Bronchial epithelial cell (primary cell): Measurements from ENCODE around the gene NPR3. TPM values are rescaled to one million over a fixed set of nuclear protein-coding genes. Genes with fewer than 3 reads are reported as not detected.

ENCODE experiments used
- DNase-seq: peaks from one replicate; pipeline ENCODE4 v3.0.0-alpha.2; 2010; ENCODE audit warnings: low read depth
- FAIRE-seq: peaks from 2 replicates; lab custom pipeline; 2011; peaks lifted over from hg19 to GRCh38; lab: Jason Lieb, UNC
- H3K27me3 ChIP-seq: 2 replicates; pipeline ENCODE4 v1.5.1; 2011; ENCODE audit warnings: low read length; ENCODE audit not compliant: control insufficient read depth, insufficient read depth
- H3K36me3 ChIP-seq: 2 replicates; pipeline ENCODE4 v1.5.1; 2011; ENCODE audit warnings: low read length; ENCODE audit not compliant: control insufficient read depth, insufficient read depth
- H3K4me3 ChIP-seq: 2 replicates; pipeline ENCODE4 v1.5.1; 2011; ENCODE audit warnings: mild to moderate bottlenecking, low read depth, low read length, control low read depth
- CTCF ChIP-seq: IDR thresholded peaks from 2 replicates; pipeline ENCODE4 v1.5.1; 2011; ENCODE audit warnings: mild to moderate bottlenecking, moderate library complexity, low read length, control low read depth, inconsistent platforms; ENCODE audit not compliant: insufficient read depth, severe bottlenecking
- total RNA-seq: library from RNA; depleted of rRNA; stranded (reverse); fragments of >200 nt; gene quantifications from 2 replicates; pipeline ENCODE4 v1.2.1, GENCODE V29; 2014

Gene NPR3
- total RNA-seq, 1 donor from 2014 or later, result 17.1 TPM

DNA sequence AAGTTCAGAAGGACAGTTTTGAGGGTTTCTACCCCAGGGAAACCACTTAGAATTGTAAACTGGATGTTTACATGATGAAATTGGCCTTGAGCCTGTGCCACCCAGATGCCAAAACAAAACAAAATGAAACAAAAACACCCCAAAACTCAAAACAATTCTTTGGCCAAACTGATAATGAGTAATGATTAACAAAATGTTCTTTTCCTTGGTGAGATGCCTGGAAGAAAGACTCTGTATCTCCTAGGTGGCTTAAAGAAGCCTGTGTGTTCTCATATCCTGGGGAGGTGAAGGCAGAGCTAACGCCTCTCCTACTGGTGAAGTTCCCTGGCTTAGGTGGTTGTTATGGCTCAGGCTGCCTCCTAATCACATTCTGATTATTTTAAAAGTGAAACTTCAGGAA is 120.5 kb downstream of the NPR3 start:
- DNase-seq, result no peak
- TF ChIP-seq CTCF, result no peak
- no peak for FAIRE-seq
- Histone ChIP-seq H3K36me3 (no peaks in the 10 kb centered on the region), H3K4me3 (no peak overlapping the region), H3K27me3 (no peaks in the 10 kb centered on the region)

DNA sequence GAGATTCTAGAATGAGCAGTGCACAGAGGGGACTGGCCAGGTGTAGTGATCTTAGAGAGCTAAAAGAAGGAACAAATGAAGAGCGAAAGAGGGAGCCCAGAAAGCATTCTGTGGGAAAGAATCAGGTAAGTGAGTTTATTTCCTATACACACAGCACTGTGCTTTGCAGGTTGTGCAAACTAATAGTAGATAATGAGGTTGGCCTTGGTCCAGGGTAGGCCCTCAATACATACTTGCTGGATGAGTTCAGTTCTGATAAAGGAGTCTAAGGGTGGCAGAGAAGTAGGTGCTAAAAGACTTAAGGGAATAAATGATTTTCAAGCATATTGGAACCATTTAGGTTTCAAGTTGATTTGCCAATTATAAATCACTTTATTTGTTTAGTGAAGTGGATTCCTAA is 122.0 kb downstream of the NPR3 start:
- Histone ChIP-seq H3K27me3 (no peaks in the 10 kb centered on the region), H3K36me3 (no peaks in the 10 kb centered on the region), H3K4me3 (no peak overlapping the region)
- TF ChIP-seq CTCF, result no peak
- no peak for FAIRE-seq
- DNase-seq, result peak; percentile 33

DNA sequence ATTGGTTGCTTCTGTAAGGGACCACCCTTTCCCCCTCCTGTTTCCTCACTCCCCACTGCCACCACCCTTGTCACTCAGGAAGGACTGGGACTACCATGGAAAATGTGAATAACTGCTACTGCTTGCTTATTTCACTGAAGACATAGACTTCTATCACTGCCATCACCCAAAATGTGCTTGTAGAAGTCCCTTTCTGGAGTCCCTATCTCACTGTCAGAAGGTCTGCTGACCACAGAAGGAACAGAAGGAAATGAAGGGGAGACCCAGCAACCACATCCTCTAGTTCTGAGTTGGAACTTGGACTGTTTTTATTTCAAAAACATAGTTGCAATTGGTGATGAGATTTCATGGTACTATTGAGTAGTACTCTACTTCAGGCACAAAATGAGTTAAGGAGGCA is 122.5 kb downstream of the NPR3 start:
- no peaks in the 10 kb centered on the region for H3K36me3 ChIP-seq
- no peak for TF ChIP-seq CTCF
- no peaks in the 10 kb centered on the region for H3K27me3 ChIP-seq
- DNase-seq, result no peak
- no peak for FAIRE-seq
- H3K4me3 ChIP-seq, result no peak overlapping the region

DNA sequence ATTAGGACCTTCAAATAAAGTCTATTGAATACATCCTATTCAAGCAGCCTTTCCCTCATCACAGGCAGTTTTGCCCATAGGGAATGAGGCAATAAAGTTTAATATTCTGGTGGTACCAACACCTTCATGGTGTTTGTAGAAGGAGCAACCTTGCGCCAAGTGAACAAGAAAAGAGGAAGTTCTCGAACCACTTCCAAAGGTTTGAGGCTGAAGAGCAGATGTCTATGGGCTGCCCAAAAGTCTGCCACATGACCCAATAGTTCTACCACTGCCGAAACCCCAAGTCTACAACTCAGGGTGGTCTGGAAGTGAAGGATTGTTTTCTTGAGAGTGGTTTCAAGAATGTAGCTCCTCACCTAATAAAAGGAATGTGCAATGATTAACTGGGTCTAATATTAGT is 123.1 kb downstream of the NPR3 start:
- no peak for TF ChIP-seq CTCF
- DNase-seq (no peak), FAIRE-seq (no peak)
- H3K27me3 ChIP-seq, result no peaks in the 10 kb centered on the region
- no peak overlapping the region for H3K4me3 ChIP-seq
- no peaks in the 10 kb centered on the region for H3K36me3 ChIP-seq

- FAIRE-seq (no peak), DNase-seq (no peak)
- no peak overlapping the region for H3K4me3 ChIP-seq
- no peaks in the 10 kb centered on the region for H3K27me3 ChIP-seq
- H3K36me3 ChIP-seq, result no peaks in the 10 kb centered on the region
- no peak for TF ChIP-seq CTCF
Observed at GRCh38 chr5:32836176-32836575, 125.1 kb downstream of the NPR3 start.

- no peak for TF ChIP-seq CTCF
- FAIRE-seq (no peak), DNase-seq (peak; percentile 29)
- no peaks in the 10 kb centered on the region for H3K27me3 ChIP-seq
- H3K36me3 ChIP-seq, result no peaks in the 10 kb centered on the region
- no peak overlapping the region for H3K4me3 ChIP-seq
Observed at GRCh38 chr5:32837211-32837610, 126.1 kb downstream of the NPR3 start.
